Ascending aorta (tissue), 2 donors: Measurements from ENCODE around the gene LRRC8A. TPM values are rescaled to one million over a fixed set of nuclear protein-coding genes. Genes with fewer than 3 reads are reported as not detected.
"Not testable (repeated sequence)": the region's sequence is repeated elsewhere in the genome, so short reads cannot be mapped to it uniquely, and the experiment has no call there.

Experiments
- DNase-seq, 2 donors: peaks; one replicate each; pipeline ENCODE4 v3.0.0-alpha.2; 2019; ENCODE audit warnings: low spot score in 2 of 2
- H3K27ac ChIP-seq, 2 donors: fragments of 200-600 bp; sonication (generic); one replicate each; pipeline ENCODE4 v1.5.1; 2016 to 2017; ENCODE audit warnings: mild to moderate bottlenecking in 1 of 2
- H3K27me3 ChIP-seq: fragments of 200-600 bp; sonication (generic); one replicate; pipeline ENCODE4 v1.5.1; 2017
- H3K36me3 ChIP-seq, 2 donors: fragments of 200-600 bp; sonication (generic); one replicate each; pipeline ENCODE4 v1.5.1; 2016
- H3K4me1 ChIP-seq, 2 donors: fragments of 200-600 bp; sonication (generic); one replicate each; pipeline ENCODE4 v1.5.1; 2016 to 2017; ENCODE audit warnings: mild to moderate bottlenecking in 1 of 2
- H3K4me3 ChIP-seq, 2 donors: fragments of 200-600 bp; sonication (generic); one replicate each; pipeline ENCODE4 v1.5.1; 2016 to 2017; ENCODE audit warnings: mild to moderate bottlenecking in 1 of 2
- H3K9me3 ChIP-seq, 2 donors: fragments of 200-600 bp; sonication (generic); one replicate each; pipeline ENCODE4 v1.5.1; 2016
- intact Hi-C: fragments of 100-400 bp; cut with DNase I; formaldehyde crosslinking; loops from one replicate; pipeline ENCODE4 v1.15.1; 2023
- total RNA-seq: library from RNA; depleted of rRNA; stranded (reverse); fragments of >200 nt; gene quantifications from one replicate; pipeline ENCODE4 v1.1.0, GENCODE V29; 2016
- TF ChIP-seq, protein P1 (sequence below), 3 experiments: fragments of 200-600 bp in 2 of 3; fragments of 450-650 bp in 1 of 3; sonication (generic) in 2 of 3; IDR thresholded peaks; one replicate each; pipeline ENCODE4 v1.5.1; 2016 to 2019; ENCODE audit warnings: antibody characterized with exemption in 3 of 3, mild to moderate bottlenecking in 1 of 3, moderate library complexity in 1 of 3

The LRRC8A gene
- total RNA-seq, 1 donor from 2014 or later: 227 TPM

DNA sequence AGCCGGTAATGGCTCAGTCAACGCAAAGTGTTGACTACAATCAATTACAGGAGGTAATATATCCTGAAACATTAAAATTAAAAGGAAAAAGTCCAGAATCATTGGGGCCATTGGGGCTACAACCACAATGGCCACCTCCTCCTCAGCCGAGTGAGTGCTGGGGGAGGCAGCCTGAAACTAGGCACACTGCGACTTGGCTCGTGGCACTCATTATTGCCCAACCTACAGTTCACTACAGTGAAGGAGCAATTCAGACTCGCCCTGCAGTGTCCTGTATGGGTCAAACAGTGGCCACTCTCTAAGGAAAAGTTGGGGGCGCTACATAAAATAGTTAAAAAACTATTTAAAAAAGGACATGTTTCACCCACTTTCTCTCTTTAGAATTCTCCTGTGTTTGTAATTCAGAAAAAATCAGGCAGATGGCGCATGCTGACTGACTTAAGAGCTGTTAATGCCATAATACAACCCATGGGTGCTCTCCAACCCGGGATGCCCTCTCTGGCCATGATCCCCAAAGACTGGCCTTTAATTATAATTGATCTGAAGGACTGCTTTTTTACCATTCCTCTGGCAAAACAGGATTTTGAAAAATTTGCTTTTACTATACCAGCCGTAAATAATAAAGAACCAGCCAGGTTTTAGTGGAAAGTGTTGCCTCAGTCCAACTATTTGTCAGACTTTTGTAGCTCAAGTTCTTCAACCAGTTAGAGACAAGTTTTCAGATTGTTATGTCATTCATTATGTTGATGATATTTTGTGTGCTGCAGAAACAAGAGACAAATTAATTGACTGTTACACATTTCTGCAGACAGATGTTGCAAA, 29.9 kb upstream of the LRRC8A start:
- TF ChIP-seq, protein P1, sequence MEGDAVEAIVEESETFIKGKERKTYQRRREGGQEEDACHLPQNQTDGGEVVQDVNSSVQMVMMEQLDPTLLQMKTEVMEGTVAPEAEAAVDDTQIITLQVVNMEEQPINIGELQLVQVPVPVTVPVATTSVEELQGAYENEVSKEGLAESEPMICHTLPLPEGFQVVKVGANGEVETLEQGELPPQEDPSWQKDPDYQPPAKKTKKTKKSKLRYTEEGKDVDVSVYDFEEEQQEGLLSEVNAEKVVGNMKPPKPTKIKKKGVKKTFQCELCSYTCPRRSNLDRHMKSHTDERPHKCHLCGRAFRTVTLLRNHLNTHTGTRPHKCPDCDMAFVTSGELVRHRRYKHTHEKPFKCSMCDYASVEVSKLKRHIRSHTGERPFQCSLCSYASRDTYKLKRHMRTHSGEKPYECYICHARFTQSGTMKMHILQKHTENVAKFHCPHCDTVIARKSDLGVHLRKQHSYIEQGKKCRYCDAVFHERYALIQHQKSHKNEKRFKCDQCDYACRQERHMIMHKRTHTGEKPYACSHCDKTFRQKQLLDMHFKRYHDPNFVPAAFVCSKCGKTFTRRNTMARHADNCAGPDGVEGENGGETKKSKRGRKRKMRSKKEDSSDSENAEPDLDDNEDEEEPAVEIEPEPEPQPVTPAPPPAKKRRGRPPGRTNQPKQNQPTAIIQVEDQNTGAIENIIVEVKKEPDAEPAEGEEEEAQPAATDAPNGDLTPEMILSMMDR (IDR thresholded peaks at IDR 0.05): peak; percentile 47 to 64 (median 63)
- not testable (repeated sequence) for DNase-seq, H3K4me3 ChIP-seq, H3K4me1 ChIP-seq, H3K9me3 ChIP-seq, H3K36me3 ChIP-seq, H3K27ac ChIP-seq, H3K27me3 ChIP-seq
- intact Hi-C loops: loop anchor here (1.0 kb wide), 1 partner anchor 76 kb away; no protein-coding TSS in a partner anchor

DNA sequence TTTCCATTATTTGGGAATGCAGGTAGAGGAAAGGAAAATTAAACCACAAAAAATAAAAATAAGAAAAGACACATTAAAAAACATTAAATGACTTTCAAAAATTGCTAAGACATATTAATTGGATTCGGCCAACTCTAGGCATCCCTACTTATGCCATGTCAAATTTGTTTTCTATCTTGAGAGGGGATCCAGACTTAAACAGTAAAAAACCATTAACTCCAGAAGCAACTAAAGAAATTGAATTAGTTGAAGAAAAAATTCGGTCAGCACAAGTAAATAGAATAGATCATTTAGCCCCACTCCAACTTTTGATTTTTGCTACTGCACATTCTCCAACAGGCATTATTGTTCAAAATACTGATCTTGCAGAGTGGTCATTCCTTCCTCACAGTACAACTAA, 29.3 kb upstream of the LRRC8A start:
- H3K36me3 ChIP-seq, H3K9me3 ChIP-seq, H3K4me3 ChIP-seq, H3K27ac ChIP-seq, H3K27me3 ChIP-seq, H3K4me1 ChIP-seq, DNase-seq: not testable (repeated sequence)
- intact Hi-C loops: loop anchor here (1.0 kb wide), 1 partner anchor 76 kb away; no protein-coding TSS in a partner anchor

GRCh38 chr9:128854454-128854853, 27.5 kb upstream of the LRRC8A start:
- not testable (repeated sequence) for H3K4me1 ChIP-seq

DNA sequence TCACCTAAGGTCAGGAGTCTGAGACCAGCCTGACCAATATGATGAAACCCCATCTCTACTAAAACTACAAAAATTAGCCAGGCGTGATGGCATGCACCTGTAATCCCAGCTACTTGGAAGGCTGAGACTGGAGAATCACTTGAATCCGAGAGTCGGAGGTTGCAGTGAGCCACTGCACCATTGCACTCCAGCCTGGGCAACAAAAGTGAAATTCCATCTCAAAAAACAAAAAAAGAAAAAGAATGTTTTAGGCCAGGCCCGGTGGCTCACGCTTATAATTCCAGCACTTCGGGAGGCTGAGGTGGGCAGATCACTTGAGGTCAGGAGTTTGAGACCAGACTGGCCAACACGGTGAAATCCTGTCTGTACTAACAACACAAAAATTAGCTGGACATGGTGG, 23.5 kb upstream of the LRRC8A start:
- H3K4me1 ChIP-seq, intact Hi-C loops, H3K27me3 ChIP-seq, DNase-seq, H3K27ac ChIP-seq, H3K4me3 ChIP-seq, H3K9me3 ChIP-seq, H3K36me3 ChIP-seq: not testable (repeated sequence)

More at GRCh38 chr9:128854454-128854853, 27.5 kb upstream of the LRRC8A start:
- H3K9me3 ChIP-seq, intact Hi-C loops, H3K4me3 ChIP-seq, H3K27me3 ChIP-seq, H3K36me3 ChIP-seq, DNase-seq, H3K27ac ChIP-seq: not testable (repeated sequence)

- Histone ChIP-seq H3K4me3 (no peak overlapping the region), H3K4me1 (peaks cover 0 to 8% of the 10 kb centered on the region in 2 donors), H3K27ac (no peak overlapping the region), H3K36me3 (no peaks in the 10 kb centered on the region), H3K27me3 (no peaks in the 10 kb centered on the region), H3K9me3 (no peaks in the 10 kb centered on the region)
- intact Hi-C loops: loop anchor here (5.0 kb wide), 1 partner anchor 166 kb away; the partner anchor contains the start of gene SH3GLB2
- no peak for DNase-seq
- TF ChIP-seq, protein P1 (IDR thresholded peaks at IDR 0.05): no peak
These were observed 21.0 kb upstream of the LRRC8A start for GRCh38 chr9:128860937-128861336.

DNA sequence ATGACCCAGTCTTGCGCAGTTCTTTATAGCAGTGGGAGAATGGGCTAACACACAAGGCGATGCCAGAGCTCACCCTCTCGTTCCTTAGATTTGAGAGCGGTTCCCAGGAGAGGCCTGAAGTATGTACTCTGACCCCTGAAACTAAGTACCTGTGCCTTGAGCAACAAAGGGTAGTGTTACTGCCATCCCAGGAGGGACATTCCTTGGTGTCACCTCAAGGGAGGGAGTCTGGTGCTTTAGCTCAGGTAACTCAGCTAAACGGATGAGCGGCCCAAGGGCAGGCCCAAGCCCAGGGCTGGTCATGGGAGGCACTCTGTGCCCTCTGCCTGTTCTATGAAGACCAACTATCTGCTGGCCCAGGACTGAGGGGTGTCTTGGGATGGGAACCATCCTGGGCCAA, 20.4 kb upstream of the LRRC8A start:
- no peak for DNase-seq
- H3K9me3 ChIP-seq: no peaks in the 10 kb centered on the region
- no peaks in the 10 kb centered on the region for H3K36me3 ChIP-seq
- TF ChIP-seq, protein P1 (IDR thresholded peaks at IDR 0.05): no peak
- H3K27ac ChIP-seq: peak overlapping the region; percentile 4 to 33
- H3K27me3 ChIP-seq: no peaks in the 10 kb centered on the region
- intact Hi-C loops: loop anchor here (5.0 kb wide), 1 partner anchor 166 kb away; the partner anchor contains the start of gene SH3GLB2
- H3K4me1 ChIP-seq: peaks cover 0 to 8% of the 10 kb centered on the region in 2 donors
- H3K4me3 ChIP-seq: no peak overlapping the region

DNA sequence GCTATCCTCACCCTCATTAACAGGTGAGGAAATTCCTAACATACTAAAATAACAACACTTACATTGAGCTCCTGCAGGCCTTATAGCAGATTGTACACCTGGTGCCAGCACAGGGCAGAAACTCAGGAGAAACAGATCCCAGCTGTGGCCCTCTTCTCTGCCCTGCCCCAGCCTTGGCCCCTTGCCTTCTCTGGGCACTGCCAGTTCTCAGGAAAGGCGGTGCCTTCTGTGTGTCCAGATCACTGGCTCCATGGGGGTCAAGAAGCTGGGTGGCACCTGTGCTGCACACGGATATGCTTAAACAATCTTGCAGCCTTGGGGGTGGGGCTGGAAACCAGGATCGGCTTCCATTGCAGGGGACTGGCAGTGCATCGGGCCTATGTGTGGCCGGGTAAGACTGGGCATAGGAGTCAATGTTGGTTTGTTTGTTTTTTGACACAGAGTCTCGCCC, 19.5 kb upstream of the LRRC8A start:
- Histone ChIP-seq H3K27me3 (no peaks in the 10 kb centered on the region), H3K4me3 (no peak overlapping the region), H3K9me3 (no peaks in the 10 kb centered on the region), H3K4me1 (peaks cover 0 to 8% of the 10 kb centered on the region in 2 donors), H3K36me3 (no peaks in the 10 kb centered on the region), H3K27ac (peak overlapping the region; percentile 4 to 33)
- intact Hi-C loops: loop anchor here (5.0 kb wide), 1 partner anchor 165 kb away; the partner anchor contains the start of gene SH3GLB2
- DNase-seq: no peak
- TF ChIP-seq, protein P1 (IDR thresholded peaks at IDR 0.05): no peak
